HG03442 (cell line): Measurements from ENCODE around the gene GM2A.
"Not testable (repeated sequence)": the region's sequence is repeated elsewhere in the genome, so short reads cannot be mapped to it uniquely, and the experiment has no call there.

Experiments
- ATAC-seq: cut with Tn5 transposase; IDR thresholded peaks from one replicate; pipeline ENCODE4 v1.9.1; 2021; ENCODE audit warnings: mild to moderate bottlenecking, moderate library complexity; ENCODE audit not compliant: unreplicated experiment

GM2A gene

DNA sequence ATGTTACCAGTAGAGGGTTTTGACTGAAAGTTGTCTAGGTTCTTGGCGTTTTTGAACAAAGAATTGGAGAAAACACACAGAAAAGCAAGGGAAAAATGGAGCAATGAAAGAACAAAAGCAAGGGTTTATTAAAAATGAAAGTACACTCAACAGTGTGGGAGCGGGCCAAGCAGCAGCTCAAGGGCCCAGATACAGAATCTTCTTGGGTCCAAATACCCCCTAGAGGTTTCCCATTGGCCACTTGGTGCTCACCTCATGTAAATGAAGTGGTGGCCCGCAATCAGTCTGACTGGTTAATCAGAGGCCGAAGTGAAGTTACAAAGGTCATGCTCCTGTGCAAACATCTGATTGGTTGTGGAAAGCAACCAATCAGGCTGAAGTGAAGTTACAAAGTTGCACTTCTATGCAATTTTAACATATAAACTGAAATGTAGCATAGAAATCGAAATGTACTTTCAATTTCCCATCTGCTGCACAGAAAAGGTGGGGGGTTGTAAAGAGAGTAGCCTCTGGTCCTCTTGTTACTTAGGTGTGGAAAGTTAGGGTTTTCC is 1.9 kb upstream of the GM2A start:
- no peak for ATAC-seq

DNA sequence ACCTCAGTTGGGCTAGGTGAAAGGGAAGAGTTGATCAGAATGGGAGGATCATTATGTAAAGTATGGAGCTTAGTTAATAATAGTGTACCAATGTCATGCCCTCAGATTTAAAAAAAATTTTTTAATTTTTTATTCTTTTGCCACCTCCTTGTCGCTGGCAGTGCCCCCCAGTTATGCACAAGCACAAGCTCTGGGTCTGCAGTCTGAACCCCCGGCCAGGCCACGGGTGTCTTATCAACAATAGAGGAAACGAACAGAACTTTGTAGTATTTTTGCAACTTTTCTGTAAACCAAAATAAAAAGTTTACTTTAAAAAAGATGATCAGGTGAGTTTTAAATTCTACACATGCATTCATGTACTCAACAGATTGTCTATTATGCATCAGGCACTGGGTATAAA is 1.4 kb upstream of the GM2A start:
- ATAC-seq, result no peak

DNA sequence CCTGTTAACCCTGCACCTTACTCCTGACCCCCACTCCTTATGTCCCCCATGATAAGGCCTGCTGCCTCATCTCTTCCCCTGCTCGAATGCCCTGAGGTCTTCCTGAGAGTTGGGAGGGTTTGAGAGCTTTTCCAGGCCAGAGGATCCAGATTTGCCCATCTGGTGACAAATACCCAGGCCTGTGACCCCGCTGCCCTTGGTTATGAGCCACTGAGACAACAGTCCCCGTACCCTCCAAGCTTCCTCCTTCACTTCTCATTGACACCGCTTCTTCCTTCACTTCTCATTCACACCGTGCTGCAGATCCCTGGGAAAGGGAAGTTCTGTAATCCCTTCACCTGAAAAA is 593 bp downstream of the GM2A start:
- no peak for ATAC-seq

DNA sequence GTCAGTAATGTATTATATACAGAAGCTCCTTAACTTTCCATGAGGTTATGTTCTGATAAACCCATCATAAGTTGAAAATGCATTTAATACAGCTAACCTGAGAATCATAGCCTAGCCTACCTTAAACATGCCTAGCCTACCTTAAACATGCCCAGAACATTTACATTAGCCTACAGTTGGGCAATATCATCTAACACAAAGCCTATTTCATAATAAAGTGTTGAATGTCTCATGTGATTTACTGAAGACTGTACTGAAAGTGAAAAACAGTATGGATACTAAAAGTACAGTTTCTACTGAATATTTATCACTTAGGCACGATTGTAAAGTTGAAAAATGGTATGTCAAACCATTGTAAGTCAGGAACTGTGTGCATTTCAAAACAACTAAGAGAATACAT is 1.6 kb downstream of the GM2A start:
- no peak for ATAC-seq

DNA sequence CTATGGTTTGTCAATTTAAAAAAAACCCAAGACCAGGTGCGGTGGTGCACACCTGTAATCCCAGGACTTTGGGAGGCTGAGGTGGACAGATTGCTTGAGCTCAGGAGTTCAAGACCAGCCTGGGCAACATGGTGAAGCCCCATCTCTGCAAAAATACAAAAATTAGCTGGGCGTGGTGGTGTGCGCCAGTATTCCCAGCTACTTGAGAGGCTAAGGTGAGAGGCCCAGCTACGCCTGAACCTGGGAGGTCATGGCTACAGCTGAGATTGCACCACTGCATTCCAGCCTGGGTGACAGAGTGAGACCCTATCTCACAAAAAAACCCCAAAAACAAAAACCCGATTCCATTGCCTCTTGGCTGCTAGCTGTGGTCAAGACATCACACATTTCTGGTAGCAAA is 2.0 kb downstream of the GM2A start:
- ATAC-seq, result not testable (repeated sequence)

DNA sequence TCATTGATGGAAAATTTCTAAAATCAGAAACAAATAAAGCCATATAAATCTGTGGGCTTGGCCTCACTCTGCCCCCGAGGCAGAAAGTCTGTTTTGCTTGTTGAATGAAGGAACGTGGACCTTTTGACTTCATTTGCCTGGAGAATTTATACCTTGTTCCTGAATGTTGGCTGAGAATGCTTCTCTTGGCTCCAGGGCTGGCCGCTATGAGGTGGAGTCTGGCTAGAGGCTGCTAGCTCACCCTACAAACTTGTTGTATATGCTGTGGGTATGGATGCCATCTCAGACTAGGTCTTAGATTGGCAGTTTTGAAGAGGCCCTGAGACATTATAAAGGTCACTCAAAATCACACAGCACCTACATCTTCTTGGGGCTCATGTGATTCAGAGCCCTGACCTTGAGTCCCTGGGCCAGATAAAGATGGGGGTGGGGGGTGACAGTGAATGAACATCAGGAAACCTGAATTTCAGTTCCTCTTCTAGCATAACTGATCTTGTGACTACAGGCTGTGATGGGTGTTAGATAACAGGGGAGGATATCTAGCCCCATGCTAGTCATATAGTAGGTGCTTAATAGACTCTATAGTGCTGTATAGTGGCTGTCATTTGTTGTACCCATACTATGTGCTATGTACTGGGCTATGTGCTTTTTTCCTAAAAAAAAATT is 2.8 kb downstream of the GM2A start:
- peak; percentile 45 for ATAC-seq

DNA sequence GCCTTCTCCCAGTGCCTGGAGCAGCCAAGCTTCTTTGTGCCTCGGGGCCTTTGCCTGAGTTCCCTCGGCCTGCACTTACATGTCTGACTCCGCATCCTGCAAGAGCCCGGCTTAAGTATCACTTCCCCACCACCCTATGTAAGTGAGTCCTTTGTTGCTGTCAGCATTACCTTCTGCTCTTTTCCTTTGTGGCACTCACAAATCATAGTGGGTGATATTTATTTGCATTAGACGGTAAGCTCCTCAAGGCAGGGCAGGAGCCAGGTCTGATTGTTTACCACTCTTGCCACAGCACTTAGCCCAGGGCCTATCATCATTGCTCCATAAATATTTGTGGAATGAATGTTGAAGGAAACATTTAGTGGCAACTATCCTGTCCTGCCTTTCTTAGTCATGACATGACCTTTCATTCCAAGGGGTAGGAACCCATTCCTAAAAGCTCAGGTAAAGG is 4.8 kb downstream of the GM2A start:
- peak; percentile 38 for ATAC-seq

DNA sequence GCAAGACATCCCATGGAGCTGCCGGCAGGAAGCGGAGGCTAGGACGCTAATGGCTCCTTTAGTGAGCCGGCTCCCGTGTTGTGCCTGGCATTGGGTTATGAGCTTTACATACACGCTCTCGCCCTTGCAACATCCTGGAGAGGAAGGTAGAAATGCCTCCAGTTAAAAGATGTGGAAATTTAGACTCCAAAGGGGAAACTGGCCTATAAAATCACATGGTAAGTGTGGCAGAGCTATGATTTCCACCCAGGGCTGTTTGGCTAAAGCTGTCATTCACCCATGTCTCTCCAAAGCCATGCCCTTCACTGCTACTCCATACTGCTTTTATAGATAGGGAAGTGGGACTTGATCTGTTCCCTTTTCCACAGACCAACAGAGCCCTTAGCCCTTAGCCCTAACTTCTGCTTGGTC is 5.2 kb downstream of the GM2A start:
- no peak for ATAC-seq

DNA sequence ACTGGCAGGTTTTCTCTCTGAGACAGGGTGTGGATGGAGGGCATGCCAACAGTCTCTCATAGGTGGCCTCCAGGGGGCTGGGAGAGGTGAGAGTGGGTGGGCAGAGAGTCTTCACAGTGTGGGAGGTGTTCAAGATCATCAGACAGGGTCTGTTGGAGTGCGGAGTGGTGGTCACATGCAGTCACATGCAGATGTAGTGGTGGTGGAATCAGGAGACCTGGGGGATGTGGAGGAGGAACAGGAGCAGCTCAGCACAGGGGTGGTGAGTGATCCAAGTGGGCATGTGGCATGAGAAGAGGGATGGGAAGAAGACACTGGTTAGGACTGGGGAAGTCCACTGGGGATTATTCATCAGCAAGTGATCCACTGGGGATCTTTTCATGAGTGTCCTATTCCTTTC is 5.8 kb downstream of the GM2A start:
- no peak for ATAC-seq

DNA sequence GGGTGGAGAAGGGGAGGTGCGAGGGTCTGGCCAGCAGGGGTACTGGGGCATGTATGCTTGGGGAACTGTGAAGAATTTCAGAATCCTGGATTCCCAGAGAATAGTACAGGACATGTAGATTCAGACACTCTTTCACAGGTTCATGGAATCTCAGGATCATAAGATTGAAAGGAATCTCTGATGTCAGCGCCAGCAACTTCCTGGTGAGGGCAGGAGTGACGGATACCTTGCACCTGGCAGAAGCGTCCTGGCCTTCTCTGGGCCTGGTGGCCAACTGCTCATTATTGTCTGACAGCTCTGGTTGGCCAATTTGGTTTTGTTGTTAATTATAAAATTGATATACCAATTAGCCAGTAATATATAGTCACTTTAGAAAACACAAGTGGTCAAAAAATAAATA is 6.9 kb downstream of the GM2A start:
- ATAC-seq, result no peak

DNA sequence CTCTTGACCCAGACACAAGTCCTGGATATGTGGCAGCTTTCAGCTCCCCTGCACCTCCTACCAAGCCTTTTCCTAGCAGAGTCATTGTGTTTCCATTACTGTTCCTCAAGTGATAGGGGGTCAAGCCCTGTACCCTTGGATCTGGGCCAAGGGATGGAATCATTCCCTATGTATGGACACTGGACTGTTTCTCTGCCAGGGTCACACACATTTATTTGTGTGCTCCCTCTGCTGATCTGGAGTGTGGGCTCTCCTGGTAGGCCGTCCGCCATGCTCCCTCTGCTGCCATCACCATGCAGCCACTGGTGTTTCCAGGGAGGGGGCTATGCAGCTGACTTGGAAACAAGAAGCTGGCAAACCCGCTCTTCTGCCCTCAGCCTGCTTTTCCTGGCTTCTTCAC is 9.5 kb downstream of the GM2A start:
- no peak for ATAC-seq

DNA sequence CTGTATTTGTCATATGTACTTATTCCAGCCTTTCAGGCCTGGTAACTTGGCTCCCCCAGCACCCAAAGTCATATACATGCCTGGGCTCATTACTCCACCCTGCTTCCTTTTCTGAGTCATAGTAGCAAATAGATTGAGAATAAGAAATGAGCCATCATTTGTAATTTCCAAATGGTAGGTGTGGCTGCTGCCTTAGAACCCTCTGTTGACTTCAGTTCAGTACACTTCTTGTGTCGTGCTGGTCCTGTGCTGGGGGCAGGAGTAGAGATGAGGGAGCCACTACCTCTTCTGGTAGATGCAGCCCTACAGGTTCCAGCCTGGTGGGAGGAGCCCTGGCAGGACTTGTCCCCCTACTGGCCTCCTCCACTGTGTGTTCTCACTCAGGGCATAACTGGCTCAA is 11.1 kb downstream of the GM2A start:
- ATAC-seq, result peak; percentile 82

DNA sequence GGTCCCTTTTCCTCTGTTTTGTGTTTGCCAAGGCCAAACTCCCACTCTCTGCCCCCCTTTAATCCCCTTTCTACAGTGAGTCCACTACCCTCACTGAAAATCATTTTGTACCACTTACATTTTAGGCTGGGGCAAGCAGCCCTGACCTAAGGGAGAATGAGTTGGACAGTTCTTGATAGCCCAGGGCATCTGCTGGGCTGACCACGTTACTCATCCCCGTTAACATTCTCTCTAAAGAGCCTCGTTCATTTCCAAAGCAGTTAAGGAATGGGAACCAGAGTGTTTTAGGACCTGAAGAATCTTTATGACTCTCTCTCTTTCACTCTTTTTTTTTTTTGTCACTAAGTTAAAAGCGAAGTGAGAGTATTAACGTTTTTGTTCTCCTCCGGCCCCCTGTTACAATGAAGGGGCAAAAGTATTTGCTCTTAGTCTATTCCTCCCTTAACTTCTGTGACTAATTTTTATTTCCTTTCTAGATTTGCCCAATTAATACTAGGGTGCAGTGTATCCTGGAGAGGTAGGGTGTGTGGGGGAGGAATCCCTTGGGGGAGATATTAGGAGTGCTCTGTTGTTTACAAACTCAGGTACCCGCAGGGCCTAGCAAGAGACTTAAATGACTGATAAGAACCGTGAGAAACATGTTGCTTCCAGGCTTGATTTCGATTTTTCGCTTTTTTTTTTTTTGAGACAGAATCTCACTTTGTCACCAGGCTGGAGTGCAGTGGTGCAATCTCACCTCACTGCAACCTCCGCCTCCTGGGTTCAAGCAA is 14.7 kb downstream of the GM2A start:
- ATAC-seq, result no peak

DNA sequence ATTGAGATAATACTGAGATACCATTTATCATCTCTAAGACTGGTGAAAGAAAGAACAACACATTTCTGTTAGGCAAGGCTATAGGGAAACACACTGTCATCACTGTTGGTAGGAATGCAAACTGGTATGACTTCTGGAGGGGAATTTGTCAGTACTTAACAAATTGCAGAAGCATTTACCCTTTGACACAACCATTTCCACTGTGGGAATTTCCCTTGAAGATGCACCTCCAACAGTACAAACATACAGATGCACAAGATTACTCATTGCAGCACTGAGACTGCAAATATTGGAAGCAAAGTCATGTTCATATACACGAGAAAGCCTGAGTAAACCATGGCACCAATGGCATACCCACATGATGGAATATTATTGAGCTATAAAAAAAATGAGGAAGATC is 17.6 kb downstream of the GM2A start:
- peak; percentile 95 for ATAC-seq

DNA sequence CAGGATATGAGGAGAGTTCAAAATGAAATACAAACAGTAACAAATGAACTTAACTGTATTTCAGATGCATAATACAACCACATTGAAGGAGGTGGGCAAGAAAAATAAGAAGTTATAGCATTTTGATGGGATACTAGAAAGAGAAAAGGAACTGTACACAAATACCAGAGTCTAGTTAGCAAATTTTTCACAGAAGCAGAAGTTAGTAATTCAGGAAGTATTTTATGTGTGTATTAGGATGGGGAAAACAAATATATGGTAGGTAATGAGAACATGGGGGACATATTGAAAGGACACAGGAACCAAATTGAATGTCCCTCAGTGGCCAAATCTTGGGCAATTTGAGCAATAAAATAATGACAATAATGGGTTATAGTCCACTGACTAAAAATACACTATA is 18.4 kb downstream of the GM2A start:
- ATAC-seq, result no peak

DNA sequence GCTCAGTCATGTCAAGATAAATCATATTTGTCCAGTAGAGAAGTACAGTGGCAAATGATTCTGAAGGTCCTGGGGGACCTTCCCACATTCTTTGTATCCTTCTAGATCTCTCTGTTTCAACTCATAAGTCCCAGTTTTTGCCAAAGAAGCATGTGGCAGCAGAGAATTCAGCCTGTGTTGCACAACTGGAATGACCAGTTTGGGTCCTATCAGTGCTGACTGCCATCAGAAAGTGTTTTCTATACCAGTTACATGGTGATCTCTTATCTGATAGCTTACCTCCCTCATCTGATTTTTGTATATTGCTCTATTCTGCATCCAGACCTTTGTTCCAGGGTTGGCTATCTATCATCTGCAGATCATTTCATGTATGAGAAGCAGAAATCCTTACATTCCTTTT is 21.7 kb downstream of the GM2A start:
- no peak for ATAC-seq

DNA sequence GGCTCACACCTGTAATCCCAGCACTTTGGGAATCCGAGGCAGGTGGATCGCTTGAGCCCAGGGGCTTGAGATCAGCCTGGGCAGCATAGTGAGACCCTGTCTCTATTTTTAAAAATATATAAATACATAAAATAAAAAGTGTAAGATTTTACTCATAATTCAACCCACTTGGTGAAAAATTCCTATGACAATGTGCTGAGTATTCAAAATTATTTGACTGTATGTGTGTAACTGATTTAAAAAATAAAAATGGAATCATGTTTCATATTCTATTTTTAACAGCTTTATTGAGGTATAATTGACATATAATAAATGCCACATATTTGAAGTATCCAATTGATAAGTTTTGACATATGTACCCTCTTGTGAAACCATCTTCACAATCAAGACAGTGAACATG is 22.8 kb downstream of the GM2A start:
- ATAC-seq, result no peak

DNA sequence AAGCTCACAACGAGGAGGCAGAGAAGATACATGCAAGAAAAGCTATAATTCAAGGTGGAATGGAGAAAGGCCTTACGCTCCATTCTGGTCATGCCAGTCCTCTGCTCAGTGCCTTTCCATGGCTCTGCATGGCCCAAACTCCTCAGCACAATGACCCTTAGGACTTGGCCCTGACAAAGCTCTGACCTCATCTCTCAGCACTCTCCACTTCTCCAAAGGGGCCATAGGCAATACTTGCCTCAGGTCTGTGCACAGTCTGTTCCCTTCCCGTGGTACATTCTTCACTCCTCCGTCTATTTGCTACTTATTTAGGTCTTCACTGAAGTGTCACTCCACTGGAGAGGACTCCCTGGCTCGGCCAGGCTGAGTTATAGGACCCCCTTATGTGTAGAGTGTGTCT is 25.9 kb downstream of the GM2A start:
- no peak for ATAC-seq

DNA sequence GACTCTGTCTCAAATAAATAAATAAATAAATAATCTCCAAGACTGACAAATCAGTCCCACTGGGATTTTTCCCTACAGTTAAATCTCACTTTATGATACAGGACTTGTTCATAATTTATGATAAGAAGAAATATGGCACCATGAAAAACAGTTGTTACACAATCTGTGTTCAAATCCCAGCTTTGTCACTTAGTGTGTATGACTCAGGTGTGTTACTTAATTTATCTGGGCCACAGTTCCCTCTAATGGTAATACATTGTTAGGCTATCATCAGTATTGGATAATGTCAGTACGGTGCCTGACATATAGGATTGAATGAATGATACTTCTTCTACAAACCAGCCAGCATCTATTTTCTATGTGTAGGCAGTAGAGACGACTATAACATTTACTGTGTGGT is 27.5 kb downstream of the GM2A start:
- ATAC-seq, result no peak

DNA sequence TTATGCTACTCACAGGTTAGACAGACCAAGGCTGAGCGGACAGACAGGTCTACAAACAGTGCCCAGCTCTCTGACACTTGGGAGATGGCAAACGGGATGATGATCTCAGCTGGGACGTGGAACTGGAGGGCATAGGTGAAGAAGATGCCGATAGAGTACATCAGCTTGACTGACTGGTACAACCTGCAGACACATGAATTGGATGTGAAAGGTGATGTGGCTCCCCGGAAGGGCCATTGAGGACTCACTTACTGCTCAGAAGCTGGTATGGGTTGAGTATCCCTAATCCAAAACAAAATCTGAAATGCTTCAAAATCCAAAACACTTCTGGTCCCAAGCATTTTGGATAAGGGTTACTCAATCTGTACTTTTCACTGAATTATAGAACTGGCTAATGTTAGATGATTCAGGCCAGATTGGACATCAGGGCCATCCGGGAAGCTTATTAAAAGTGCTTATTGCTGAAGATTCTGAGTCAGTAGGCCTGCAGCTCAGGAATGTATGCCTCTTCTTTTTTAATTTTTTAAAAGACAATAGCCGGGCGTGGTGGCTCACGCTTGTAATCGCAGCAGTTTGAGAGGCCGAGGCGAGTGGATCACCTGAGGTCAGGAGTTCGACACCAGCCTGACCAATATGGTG is 28.1 kb downstream of the GM2A start:
- no peak for ATAC-seq

DNA sequence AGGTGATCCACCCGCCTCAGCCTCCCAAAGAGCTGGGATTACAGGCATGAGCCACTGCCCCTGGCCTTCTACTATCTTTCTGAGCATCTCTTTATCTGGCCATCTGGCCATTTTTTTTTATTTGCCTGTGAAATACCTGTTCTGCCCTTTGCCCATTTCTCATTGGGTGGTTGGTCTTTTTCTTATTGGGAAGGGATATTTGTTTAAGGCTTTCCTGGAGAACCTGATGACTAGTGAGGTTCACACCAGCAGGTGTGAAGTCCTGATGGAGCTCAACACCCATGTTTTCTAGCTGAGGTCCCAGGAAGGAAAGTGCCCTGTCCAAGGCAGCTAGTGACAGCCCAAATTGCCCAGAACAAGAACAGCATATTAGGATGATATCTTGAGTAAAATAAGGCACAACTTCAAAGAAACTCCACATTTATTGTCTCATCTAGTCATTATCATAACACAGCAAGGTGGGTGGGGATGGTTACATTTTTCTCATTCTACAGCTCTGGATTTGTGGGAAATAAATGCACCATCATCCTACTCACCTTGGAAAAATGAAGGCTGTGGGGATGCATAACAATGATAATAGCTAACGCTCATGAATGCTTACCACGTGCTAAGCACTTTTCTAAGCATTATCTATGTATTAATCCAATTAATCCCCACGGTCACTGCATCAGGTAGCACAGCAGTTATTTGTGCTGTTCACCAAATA is 30.3 kb downstream of the GM2A start:
- ATAC-seq, result no peak
